ENCODE measurements around the gene TSFM. TPM values are rescaled to one million over a fixed set of nuclear protein-coding genes. Genes with fewer than 3 reads are reported as not detected.

TSFM gene
- total and polyA plus RNA-seq, 2 of the 13 experiments (the other 11 are each of a cell fraction or from before 2014, with no cell fraction given) = 29.8 to 68.3 TPM

DNA sequence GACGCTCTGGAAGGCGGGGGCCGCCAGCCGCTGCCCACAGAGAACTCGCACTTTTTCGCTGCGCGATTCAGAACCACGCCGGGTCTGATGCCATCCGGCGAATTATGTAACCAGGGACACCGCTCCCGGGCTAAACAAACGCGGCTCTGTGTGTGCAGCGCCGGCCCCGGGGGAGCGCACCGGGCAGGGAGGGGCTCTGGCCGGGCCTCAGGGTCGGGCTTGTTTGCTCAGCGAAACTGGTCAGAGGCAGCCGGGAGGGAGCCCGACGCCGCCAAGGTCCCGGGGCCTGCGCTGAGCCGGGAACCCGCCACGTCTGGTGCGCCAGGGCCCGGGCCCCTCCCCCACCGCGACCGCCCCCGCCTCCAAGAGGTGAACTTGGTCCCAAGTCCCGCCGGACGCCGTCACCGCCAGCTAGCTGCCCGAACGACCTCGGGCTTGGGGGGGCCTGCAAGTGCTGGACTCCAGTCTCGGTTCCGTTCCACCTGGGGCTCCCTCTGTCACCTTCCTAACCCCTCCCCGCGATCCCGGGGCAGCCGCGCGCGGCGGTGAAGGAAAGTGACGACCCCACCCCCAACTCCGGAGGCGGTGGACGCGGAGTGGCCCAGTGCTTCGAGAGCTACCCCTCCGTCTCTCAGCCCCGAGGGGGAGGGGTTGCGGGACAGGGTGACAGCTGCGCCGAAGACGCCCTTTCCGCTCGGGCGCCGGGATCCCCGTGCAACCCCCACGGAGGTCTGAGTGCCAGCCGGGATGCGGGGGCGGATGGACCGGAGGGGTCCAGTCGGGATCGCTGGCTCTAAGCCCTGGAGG is 63.1 kb downstream of the TSFM start (continued):
- TF ChIP-seq ZNF615 (CRISPR knock-in tag; IDR thresholded peaks at IDR 0.05; ENCODE audit: borderline replicate concordance) (no peak), PRMT3 (CRISPR knock-in tag; IDR thresholded peaks at IDR 0.05; ENCODE audit: borderline replicate concordance, low read depth) (no peak), ZKSCAN5 (CRISPR knock-in tag; IDR thresholded peaks at IDR 0.05) (no peak), NR2F1 (CRISPR knock-in tag; IDR thresholded peaks at IDR 0.05) (peak; percentile 32 to 34; a peak in 1 of 4 replicates), ZNF44 (CRISPR knock-in tag; IDR thresholded peaks at IDR 0.05) (peak; percentile 45; the same call in 1 of the 2 replicates), STAT5B (CRISPR knock-in tag; IDR thresholded peaks at IDR 0.05) (no peak), ZBTB42 (CRISPR knock-in tag; IDR thresholded peaks at IDR 0.05) (no peak), NR2C2 (CRISPR knock-in tag; IDR thresholded peaks at IDR 0.05; ENCODE audit: borderline replicate concordance) (peak; percentile 37; the same call in 1 of the 2 replicates), SMARCC2 (IDR thresholded peaks at IDR 0.05) (no peak), NAIF1 (CRISPR knock-in tag; IDR thresholded peaks at IDR 0.05; ENCODE audit: borderline replicate concordance) (no peak), NKX3-1 (CRISPR knock-in tag; IDR thresholded peaks at IDR 0.05) (no peak), RARG (CRISPR knock-in tag; IDR thresholded peaks at IDR 0.05; ENCODE audit: low read depth) (no peak), ATF1 (CRISPR knock-in tag; IDR thresholded peaks at IDR 0.05) (no peak), CENPT (CRISPR knock-in tag; IDR thresholded peaks at IDR 0.05; ENCODE audit: low read depth) (no peak), AKAP8 (CRISPR knock-in tag; IDR thresholded peaks at IDR 0.05) (no peak), ZNF790 (CRISPR knock-in tag; IDR thresholded peaks at IDR 0.05; ENCODE audit: borderline replicate concordance) (peak; percentile 58; the same call in 1 of the 2 replicates), MAFG (CRISPR knock-in tag; IDR thresholded peaks at IDR 0.05) (no peak), SP140L (CRISPR knock-in tag; IDR thresholded peaks at IDR 0.05; ENCODE audit: borderline replicate concordance) (no peak), ZNF263 (CRISPR knock-in tag; IDR thresholded peaks at IDR 0.05) (peak; percentile 53)
- TF ChIP-seq, protein P1, sequence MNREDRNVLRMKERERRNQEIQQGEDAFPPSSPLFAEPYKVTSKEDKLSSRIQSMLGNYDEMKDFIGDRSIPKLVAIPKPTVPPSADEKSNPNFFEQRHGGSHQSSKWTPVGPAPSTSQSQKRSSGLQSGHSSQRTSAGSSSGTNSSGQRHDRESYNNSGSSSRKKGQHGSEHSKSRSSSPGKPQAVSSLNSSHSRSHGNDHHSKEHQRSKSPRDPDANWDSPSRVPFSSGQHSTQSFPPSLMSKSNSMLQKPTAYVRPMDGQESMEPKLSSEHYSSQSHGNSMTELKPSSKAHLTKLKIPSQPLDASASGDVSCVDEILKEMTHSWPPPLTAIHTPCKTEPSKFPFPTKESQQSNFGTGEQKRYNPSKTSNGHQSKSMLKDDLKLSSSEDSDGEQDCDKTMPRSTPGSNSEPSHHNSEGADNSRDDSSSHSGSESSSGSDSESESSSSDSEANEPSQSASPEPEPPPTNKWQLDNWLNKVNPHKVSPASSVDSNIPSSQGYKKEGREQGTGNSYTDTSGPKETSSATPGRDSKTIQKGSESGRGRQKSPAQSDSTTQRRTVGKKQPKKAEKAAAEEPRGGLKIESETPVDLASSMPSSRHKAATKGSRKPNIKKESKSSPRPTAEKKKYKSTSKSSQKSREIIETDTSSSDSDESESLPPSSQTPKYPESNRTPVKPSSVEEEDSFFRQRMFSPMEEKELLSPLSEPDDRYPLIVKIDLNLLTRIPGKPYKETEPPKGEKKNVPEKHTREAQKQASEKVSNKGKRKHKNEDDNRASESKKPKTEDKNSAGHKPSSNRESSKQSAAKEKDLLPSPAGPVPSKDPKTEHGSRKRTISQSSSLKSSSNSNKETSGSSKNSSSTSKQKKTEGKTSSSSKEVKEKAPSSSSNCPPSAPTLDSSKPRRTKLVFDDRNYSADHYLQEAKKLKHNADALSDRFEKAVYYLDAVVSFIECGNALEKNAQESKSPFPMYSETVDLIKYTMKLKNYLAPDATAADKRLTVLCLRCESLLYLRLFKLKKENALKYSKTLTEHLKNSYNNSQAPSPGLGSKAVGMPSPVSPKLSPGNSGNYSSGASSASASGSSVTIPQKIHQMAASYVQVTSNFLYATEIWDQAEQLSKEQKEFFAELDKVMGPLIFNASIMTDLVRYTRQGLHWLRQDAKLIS (CRISPR knock-in tag; IDR thresholded peaks at IDR 0.05) = 0 out of 2 replicates have a peak, but pooled peaks have one; percentile 39
- TF ChIP-seq, protein P2, sequence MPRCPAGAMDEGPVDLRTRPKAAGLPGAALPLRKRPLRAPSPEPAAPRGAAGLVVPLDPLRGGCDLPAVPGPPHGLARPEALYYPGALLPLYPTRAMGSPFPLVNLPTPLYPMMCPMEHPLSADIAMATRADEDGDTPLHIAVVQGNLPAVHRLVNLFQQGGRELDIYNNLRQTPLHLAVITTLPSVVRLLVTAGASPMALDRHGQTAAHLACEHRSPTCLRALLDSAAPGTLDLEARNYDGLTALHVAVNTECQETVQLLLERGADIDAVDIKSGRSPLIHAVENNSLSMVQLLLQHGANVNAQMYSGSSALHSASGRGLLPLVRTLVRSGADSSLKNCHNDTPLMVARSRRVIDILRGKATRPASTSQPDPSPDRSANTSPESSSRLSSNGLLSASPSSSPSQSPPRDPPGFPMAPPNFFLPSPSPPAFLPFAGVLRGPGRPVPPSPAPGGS (CRISPR knock-in tag; IDR thresholded peaks at IDR 0.05) = peak; percentile 60; the same call in 1 of the 2 replicates
- TF ChIP-seq, protein P3, sequence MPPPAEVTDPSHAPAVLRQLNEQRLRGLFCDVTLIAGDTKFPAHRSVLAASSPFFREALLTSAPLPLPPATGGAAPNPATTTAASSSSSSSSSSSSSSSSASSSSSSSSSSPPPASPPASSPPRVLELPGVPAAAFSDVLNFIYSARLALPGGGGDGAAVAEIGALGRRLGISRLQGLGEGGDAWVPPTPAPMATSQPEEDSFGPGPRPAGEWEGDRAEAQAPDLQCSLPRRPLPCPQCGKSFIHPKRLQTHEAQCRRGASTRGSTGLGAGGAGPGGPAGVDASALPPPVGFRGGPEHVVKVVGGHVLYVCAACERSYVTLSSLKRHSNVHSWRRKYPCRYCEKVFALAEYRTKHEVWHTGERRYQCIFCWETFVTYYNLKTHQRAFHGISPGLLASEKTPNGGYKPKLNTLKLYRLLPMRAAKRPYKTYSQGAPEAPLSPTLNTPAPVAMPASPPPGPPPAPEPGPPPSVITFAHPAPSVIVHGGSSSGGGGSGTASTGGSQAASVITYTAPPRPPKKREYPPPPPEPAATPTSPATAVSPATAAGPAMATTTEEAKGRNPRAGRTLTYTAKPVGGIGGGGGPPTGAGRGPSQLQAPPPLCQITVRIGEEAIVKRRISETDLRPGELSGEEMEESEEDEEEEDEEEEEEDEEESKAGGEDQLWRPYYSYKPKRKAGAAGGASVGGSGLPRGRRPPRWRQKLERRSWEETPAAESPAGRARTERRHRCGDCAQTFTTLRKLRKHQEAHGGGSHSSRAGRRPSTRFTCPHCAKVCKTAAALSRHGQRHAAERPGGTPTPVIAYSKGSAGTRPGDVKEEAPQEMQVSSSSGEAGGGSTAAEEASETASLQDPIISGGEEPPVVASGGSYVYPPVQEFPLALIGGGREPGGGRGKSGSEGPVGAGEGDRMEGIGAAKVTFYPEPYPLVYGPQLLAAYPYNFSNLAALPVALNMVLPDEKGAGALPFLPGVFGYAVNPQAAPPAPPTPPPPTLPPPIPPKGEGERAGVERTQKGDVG (CRISPR knock-in tag; IDR thresholded peaks at IDR 0.05; ENCODE audit: borderline replicate concordance) = no peak
